NB4 (cell line): ENCODE data around the gene ATP10A.
A peak's percentile ranks its signal among the peaks of the same experiment; 100 is the strongest.
"Not testable (repeated sequence)": the region's sequence is repeated elsewhere in the genome, so short reads cannot be mapped to it uniquely, and the experiment has no call there.

Source experiments
- DNase-seq: peaks from one replicate; pipeline ENCODE4 v3.0.0; 2010; ENCODE audit warnings: low read depth
- H3K4me3 ChIP-seq: one replicate; pipeline ENCODE4 v1.5.1; 2011; ENCODE audit warnings: mild to moderate bottlenecking, low read depth, low read length, moderate library complexity
- MYC ChIP-seq: IDR thresholded peaks from 2 replicates; pipeline ENCODE4 v1.6.1; 2011; ENCODE audit warnings: low read depth, low read length
- POLR2A ChIP-seq: IDR thresholded peaks from 2 replicates; pipeline ENCODE4 v1.6.1; 2011; ENCODE audit warnings: mild to moderate bottlenecking; ENCODE audit not compliant: insufficient read length; ENCODE audit errors: extremely low read depth
- TF ChIP-seq, protein P1 (sequence below): IDR thresholded peaks from 2 replicates; pipeline ENCODE4 v1.6.1; 2011; ENCODE audit warnings: low read depth, low read length
- TF ChIP-seq, protein P2 (sequence below): IDR thresholded peaks from one replicate; pipeline ENCODE4 v1.5.1; 2012; ENCODE audit warnings: low read depth, low read length

The ATP10A gene

DNA sequence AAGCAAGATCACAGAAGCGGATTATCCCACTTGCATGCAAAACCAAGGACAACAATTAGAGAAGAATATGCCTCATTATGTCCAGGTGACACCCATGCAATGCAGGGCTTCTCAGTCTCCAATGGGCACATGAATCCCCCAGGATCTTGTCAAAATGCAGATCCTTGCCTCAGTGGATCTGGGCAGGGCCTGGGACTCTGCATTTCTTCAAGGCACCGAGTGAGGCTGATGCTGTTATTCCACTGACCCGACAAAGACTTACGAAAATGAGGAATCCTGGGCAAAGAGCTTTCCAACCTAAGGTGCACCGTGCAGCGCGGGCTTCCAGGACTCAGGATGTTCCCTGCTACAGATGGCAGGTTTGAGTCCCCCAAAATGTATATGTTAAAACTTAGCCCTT is 99.2 kb downstream of the ATP10A start:
- H3K4me3 ChIP-seq: no peak overlapping the region
- DNase-seq: no peak
- TF ChIP-seq MYC: no peak
- TF ChIP-seq POLR2A: no peak
- TF ChIP-seq, protein P1, sequence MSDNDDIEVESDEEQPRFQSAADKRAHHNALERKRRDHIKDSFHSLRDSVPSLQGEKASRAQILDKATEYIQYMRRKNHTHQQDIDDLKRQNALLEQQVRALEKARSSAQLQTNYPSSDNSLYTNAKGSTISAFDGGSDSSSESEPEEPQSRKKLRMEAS: no peak
- TF ChIP-seq, protein P2, sequence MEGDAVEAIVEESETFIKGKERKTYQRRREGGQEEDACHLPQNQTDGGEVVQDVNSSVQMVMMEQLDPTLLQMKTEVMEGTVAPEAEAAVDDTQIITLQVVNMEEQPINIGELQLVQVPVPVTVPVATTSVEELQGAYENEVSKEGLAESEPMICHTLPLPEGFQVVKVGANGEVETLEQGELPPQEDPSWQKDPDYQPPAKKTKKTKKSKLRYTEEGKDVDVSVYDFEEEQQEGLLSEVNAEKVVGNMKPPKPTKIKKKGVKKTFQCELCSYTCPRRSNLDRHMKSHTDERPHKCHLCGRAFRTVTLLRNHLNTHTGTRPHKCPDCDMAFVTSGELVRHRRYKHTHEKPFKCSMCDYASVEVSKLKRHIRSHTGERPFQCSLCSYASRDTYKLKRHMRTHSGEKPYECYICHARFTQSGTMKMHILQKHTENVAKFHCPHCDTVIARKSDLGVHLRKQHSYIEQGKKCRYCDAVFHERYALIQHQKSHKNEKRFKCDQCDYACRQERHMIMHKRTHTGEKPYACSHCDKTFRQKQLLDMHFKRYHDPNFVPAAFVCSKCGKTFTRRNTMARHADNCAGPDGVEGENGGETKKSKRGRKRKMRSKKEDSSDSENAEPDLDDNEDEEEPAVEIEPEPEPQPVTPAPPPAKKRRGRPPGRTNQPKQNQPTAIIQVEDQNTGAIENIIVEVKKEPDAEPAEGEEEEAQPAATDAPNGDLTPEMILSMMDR: no peak

DNA sequence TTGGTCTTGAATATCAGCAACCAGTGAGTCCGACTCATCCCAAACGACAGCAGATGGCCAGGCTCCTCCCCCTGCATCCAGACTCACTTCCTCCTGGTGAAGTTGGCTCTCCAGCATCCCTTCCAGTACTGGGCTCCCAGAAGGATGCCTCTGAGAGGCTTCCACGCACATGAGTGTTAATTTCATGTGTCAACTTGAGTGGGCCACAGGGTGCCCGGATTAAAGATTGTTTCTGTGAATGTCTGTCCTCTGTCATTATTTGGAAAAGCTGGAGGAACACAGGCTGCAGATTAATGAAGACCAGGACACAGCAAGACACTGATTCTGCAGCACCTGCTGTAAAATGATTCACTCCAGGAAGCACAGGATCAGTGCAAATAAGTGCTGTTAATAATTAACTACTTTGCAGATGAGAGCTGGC is 99.8 kb downstream of the ATP10A start:
- no peak overlapping the region for H3K4me3 ChIP-seq
- TF ChIP-seq, protein P2: no peak
- TF ChIP-seq, protein P1: no peak
- TF ChIP-seq POLR2A (no peak), MYC (no peak)
- DNase-seq: no peak

DNA sequence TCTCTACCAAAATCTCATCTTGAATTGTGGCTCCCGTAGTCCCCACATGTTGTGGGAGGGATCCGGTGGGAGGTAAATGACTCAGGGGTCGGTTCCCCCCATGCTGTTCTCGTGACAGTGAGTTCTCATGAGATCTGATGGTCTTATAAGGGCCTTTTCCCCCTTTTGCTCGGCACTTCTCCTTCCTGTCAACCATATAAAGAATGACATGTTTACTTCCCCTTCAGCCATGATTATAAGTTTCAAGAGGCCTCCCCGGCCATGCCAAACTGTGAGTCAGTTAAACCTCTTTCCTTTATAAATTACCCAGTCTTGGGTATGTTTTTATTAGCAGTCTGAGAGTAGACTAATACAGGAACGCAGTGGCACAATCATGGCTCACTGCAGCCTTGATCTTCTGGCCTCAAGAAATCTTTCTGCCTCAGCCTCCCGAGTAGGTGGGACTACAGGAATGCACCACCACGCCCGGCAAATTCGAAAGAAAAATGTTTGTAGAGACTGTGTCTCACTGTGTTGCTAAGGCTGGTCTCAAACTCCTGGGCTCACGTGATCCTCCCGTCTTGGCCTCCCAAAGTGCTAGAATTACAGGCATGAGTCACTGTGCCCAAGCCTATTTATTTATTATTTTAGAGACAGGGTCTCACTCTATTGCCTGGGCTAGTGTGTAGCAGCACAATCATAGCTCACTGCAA is 101.0 kb downstream of the ATP10A start:
- H3K4me3 ChIP-seq: no peak overlapping the region
- DNase-seq: peak; percentile 46
- TF ChIP-seq POLR2A (no peak), MYC (no peak)
- TF ChIP-seq, protein P2: no peak
- TF ChIP-seq, protein P1: no peak

DNA sequence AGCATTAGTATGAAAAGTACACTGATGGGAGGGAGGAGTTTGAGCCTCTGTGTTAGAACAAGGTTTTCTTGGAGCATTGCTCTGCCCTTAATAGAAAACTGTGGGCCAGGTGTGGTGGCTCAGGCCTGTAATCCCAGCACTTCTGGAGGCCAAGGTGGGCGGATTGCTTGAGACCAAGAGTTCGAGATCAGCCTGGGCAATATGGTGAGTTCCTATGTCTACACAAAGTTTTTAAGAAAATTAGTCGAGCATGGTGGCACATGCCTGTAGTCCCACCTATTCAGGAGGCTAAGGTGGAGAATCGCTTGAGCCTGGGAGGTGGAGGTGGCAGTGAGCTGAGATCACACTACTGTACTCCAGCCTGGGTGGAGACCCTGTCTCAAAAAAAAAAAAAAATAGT is 103.7 kb downstream of the ATP10A start:
- no peak for DNase-seq
- no peak overlapping the region for H3K4me3 ChIP-seq
- TF ChIP-seq, protein P1: no peak
- TF ChIP-seq, protein P2: no peak
- TF ChIP-seq POLR2A: no peak
- TF ChIP-seq MYC: no peak

DNA sequence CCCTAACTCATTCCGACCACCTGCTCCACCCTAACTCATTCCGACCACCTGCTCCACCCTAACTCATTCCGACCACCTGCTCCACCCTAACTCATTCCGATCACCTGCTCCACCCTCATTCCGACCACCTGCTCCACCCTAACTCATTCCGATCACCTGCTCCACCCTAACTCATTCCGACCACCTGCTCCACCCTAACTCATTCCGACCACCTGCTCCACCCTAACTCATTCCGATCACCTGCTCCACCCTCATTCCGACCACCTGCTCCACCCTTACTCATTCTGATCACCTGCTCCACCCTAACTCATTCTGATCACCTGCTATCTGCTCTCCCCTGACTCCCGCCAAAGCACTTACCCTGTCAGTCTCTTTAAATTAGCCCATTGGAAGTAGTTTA is 104.5 kb downstream of the ATP10A start:
- H3K4me3 ChIP-seq, DNase-seq: not testable (repeated sequence)

DNA sequence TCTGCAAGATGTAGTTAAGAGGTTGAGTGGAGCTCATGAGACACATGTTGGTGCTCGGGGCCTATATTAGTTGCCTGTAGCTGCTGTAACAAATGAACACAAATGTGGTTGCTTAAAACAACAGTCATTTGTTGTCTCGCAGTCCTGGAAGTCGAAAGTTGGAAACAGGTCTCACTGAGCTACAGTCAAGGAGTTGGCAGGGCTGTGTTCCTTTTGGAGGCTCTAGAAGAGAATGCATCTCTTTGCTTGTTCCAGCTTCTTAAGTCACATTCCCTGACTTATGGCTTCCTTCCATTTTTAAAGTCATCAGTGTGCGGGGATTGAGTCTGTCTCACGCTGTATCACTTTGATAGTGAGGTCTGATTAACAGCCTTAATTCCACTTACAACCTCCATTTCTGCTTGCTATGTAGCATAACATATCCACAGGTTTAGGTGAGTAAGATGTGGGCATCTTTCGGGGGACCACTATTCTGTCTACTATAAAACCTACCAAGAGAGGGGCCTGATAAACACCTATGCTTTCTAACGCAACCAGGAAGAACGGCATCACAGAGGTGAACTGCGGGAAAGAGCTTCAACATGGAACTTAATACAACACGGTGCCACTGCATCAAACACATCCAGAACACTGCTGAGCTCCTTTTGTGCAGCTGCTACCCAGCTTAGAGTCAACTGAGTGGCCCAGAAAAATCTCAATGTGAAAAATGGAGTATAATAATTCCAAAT is 119.4 kb downstream of the ATP10A start:
- no peak overlapping the region for H3K4me3 ChIP-seq
- DNase-seq: no peak
- TF ChIP-seq POLR2A (no peak), MYC (no peak)
- TF ChIP-seq, protein P1: no peak
- TF ChIP-seq, protein P2: no peak
